HepG2 (cell line): ENCODE results near the gene MRGPRF. TPM values are rescaled to one million over a fixed set of nuclear protein-coding genes. Genes with fewer than 3 reads are reported as not detected.

Experiments
- EP300 ChIP-seq, 3 experiments: sonication (generic) in 1 of 3; formaldehyde crosslinking in 1 of 3; IDR thresholded peaks; 2 replicates each; pipeline versions ENCODE4 v1.5.1 to v1.6.1; 2011 to 2020; ENCODE audit warnings: low read depth in 2 of 3, low read length in 2 of 3, borderline replicate concordance in 1 of 3, improper control_type of control experiment in 1 of 3, mild to moderate bottlenecking in 1 of 3, missing genetic modification reagents in 1 of 3, moderate library complexity in 1 of 3
- JUND ChIP-seq: sonication (generic); formaldehyde crosslinking; IDR thresholded peaks from 2 replicates; pipeline ENCODE4 v1.8.0; 2022; ENCODE audit warnings: mild to moderate bottlenecking, missing genetic modification reagents
- MEIS1 ChIP-seq: sonication (generic); formaldehyde crosslinking; IDR thresholded peaks from 2 replicates; pipeline ENCODE4 v1.9.0; 2021; ENCODE audit warnings: mild to moderate bottlenecking, missing genetic modification reagents, moderate library complexity, borderline replicate concordance
- MYC ChIP-seq: sonication (generic); formaldehyde crosslinking; IDR thresholded peaks from 2 replicates; pipeline ENCODE4 v1.9.0; 2021; ENCODE audit warnings: missing genetic modification reagents, borderline replicate concordance
- RBFOX2 ChIP-seq: fragments of 200-400 bp; formaldehyde crosslinking; IDR thresholded peaks from 2 replicates; pipeline ENCODE4 v1.6.1; 2017; ENCODE audit warnings: low read depth, mild to moderate bottlenecking, low read length
- UBTF ChIP-seq: sonication (generic); formaldehyde crosslinking; IDR thresholded peaks from 2 replicates; pipeline ENCODE4 v1.4.0; 2020; ENCODE audit warnings: mild to moderate bottlenecking, missing genetic modification reagents
- ZHX2 ChIP-seq, 2 experiments: sonication (generic) in 1 of 2; formaldehyde crosslinking in 1 of 2; IDR thresholded peaks; 2 replicates each; pipeline versions ENCODE4 v1.6.1 to v1.9.0; 2014 to 2022; ENCODE audit warnings: antibody characterized with exemption in 1 of 2, borderline replicate concordance in 1 of 2, inconsistent platforms in 1 of 2, low read depth in 1 of 2, missing genetic modification reagents in 1 of 2
- ZNF337 ChIP-seq: sonication (generic); formaldehyde crosslinking; IDR thresholded peaks from 2 replicates; pipeline ENCODE4 v1.5.1; 2020; ENCODE audit warnings: missing genetic modification reagents, low read depth, mild to moderate bottlenecking, borderline replicate concordance
- ZNF850 ChIP-seq: sonication (generic); formaldehyde crosslinking; conservative IDR thresholded peaks from 2 replicates; pipeline ENCODE4 v1.9.0; 2021; ENCODE audit warnings: mild to moderate bottlenecking, missing genetic modification reagents
- polyA plus RNA-seq, 8 experiments: library from polyadenylated mRNA; depleted of rRNA in 3 of 8; stranded (reverse) in 7 of 8; unstranded in 1 of 8; fragments of >200 nt; fragmentation: Illumina TruSeq in 4 of 8; extraction: Trizol in 4 of 8; gene quantifications; 2 replicates each; pipeline versions ENCODE4 v1.2.1 to v1.2.3, GENCODE V29; 2011 to 2016; ENCODE audit warnings: low read depth in 4 of 8, missing spikeins in 1 of 8, mixed read lengths in 1 of 8; ENCODE audit not compliant: insufficient read depth in 1 of 8
- total RNA-seq, 5 experiments: library from RNA; depleted of rRNA; stranded (reverse); fragments of >200 nt; fragmentation: Illumina TruSeq; extraction: Trizol; gene quantifications; 2 replicates each; pipeline ENCODE4 v1.2.3, GENCODE V29; 2016; ENCODE audit warnings: low read depth in 1 of 5
- TF ChIP-seq, protein P1 (sequence below), 2 experiments: sonication (generic) in 1 of 2; formaldehyde crosslinking in 1 of 2; IDR thresholded peaks; 2 replicates each; pipeline versions ENCODE4 v1.4.0 to v1.6.1; 2018 to 2020; ENCODE audit warnings: missing genetic modification reagents in 2 of 2, borderline replicate concordance in 1 of 2, low read depth in 1 of 2, mild to moderate bottlenecking in 1 of 2, missing biosample characterization in 1 of 2
- TF ChIP-seq, protein P2 (sequence below): sonication (generic); formaldehyde crosslinking; IDR thresholded peaks from 2 replicates; pipeline ENCODE4 v1.4.0; 2020; ENCODE audit warnings: missing genetic modification reagents

Gene MRGPRF
- total and polyA plus RNA-seq, 2 of the 13 experiments (the other 11 are each of a cell fraction or from before 2014, with no cell fraction given) = not detected

DNA sequence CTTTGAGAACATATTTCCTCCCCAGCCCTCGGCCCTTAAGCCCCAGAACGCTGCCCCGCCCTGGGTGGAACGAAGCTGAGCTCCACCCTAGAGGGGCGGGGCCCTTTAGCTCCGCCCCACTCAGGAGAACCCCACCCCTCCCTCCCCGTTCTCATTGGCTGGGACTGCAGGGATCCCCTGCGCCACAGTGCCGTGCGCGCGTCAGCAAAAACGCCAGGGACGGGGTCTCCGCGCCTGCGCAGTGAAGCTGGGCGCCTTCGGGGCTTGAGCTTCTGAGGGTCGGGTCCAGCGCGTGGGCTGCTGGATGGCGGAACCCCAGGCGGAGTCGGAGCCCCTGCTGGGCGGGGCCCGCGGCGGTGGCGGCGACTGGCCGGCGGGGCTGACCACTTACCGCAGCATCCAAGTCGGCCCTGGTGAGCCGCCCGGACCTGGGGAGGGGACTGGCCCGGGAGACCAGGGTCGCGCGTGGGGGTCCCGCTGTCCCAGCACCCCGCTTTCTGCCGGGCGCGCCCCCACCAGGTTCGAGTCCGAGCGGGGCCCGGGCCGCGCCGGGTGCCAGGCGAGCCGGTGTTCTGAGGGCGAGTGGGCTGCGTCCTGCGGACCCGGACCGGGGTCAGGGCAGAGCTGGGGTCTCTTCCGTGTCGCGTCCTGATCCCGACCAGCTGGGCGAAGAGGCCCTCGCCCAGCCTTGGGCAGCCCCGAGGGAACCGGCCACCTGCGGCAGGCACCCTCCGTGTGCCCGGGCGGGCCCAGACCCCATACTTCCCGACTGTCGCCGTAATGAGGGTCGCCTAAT lies 35.8 kb upstream of the MRGPRF start, which contains the start of gene TPCN2 (continued):
- TF ChIP-seq ZHX2 (IDR thresholded peaks at IDR 0.05; ENCODE audit: low read depth) (no peak), ZHX2 (CRISPR knock-in tag; IDR thresholded peaks at IDR 0.05; ENCODE audit: borderline replicate concordance) (no peak), EP300 (IDR thresholded peaks at IDR 0.05; ENCODE audit: low read depth in 2 of 2, low read length in 2 of 2) (no peak), EP300 (CRISPR knock-in tag; IDR thresholded peaks at IDR 0.05; ENCODE audit: borderline replicate concordance) (no peak), ZNF850 (no peak), RBFOX2 (peak; percentile 85), MYC (peak; percentile 63; the same call in 1 of the 2 replicates), JUND (no peak), ZNF337 (CRISPR knock-in tag) (peak; percentile 52; the same call in 1 of the 2 replicates), UBTF (peak; percentile 16; the same call in 1 of the 2 replicates), MEIS1 (peak; percentile 30; the same call in 1 of the 2 replicates)
- TF ChIP-seq, protein P1, sequence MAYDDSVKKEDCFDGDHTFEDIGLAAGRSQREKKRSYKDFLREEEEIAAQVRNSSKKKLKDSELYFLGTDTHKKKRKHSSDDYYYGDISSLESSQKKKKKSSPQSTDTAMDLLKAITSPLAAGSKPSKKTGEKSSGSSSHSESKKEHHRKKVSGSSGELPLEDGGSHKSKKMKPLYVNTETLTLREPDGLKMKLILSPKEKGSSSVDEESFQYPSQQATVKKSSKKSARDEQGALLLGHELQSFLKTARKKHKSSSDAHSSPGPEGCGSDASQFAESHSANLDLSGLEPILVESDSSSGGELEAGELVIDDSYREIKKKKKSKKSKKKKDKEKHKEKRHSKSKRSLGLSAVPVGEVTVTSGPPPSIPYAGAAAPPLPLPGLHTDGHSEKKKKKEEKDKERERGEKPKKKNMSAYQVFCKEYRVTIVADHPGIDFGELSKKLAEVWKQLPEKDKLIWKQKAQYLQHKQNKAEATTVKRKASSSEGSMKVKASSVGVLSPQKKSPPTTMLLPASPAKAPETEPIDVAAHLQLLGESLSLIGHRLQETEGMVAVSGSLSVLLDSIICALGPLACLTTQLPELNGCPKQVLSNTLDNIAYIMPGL (CRISPR knock-in tag; IDR thresholded peaks at IDR 0.05; ENCODE audit: borderline replicate concordance in 1 of 2, low read depth in 1 of 2) = peak in 1 of 2 experiments; percentile 57; a peak in 3 of 4 replicates
- TF ChIP-seq, protein P2, sequence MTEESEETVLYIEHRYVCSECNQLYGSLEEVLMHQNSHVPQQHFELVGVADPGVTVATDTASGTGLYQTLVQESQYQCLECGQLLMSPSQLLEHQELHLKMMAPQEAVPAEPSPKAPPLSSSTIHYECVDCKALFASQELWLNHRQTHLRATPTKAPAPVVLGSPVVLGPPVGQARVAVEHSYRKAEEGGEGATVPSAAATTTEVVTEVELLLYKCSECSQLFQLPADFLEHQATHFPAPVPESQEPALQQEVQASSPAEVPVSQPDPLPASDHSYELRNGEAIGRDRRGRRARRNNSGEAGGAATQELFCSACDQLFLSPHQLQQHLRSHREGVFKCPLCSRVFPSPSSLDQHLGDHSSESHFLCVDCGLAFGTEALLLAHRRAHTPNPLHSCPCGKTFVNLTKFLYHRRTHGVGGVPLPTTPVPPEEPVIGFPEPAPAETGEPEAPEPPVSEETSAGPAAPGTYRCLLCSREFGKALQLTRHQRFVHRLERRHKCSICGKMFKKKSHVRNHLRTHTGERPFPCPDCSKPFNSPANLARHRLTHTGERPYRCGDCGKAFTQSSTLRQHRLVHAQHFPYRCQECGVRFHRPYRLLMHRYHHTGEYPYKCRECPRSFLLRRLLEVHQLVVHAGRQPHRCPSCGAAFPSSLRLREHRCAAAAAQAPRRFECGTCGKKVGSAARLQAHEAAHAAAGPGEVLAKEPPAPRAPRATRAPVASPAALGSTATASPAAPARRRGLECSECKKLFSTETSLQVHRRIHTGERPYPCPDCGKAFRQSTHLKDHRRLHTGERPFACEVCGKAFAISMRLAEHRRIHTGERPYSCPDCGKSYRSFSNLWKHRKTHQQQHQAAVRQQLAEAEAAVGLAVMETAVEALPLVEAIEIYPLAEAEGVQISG (CRISPR knock-in tag) = peak; percentile 61
